Left colon (tissue), 2 donors: ENCODE results near the gene STX16. TPM values are rescaled to one million over a fixed set of nuclear protein-coding genes. Genes with fewer than 3 reads are reported as not detected.

ENCODE experiments used
- ATAC-seq: fragments of 200-7000 bp; cut with Tn5 transposase; one replicate; pipeline ENCODE4 v1.9.1; 2020; ENCODE audit warnings: mild to moderate bottlenecking, moderate library complexity
- DNase-seq, 2 donors: peaks; one replicate each; pipeline ENCODE4 v3.0.0-alpha.2; 2020
- intact Hi-C, 2 donors: fragments of 100-400 bp; cut with DNase I in 1 of 2; cut with micrococcal nuclease in 1 of 2; formaldehyde crosslinking; loops; one replicate each; pipeline versions ENCODE4 v1.11.2 to v1.14.0; 2022; cut with DNase I, micrococcal nuclease
- total RNA-seq, 2 donors: library from RNA; stranded (reverse); fragmentation: NEBNext Ultra II Directional; extraction: Animal tissue kit (Norgen Biotek cat#: 25700); gene quantifications; one replicate each; pipeline ENCODE4 v1.2.1, GENCODE V29; 2021
- donor health status: DM: no; HTN: no; CAD: no.
- donor health status: DM: yes; HTN: yes; CAD: no.

The STX16 gene
- total RNA-seq, 2 donors from 2014 or later, result 39.6 to 40.7 TPM

- ATAC-seq (no peak), DNase-seq (no peak)
These were observed 10.8 kb downstream of the STX16 start for GRCh38 chr20:58661598-58662473.

GRCh38 chr20:58664331-58664730, 13.2 kb downstream of the STX16 start:
- intact Hi-C loops, result no loop called here
- DNase-seq (no peak), ATAC-seq (no peak)

More at GRCh38 chr20:58661598-58662473, 10.8 kb downstream of the STX16 start:
- intact Hi-C loops, result no loop called here

GRCh38 chr20:58664883-58665282, 13.8 kb downstream of the STX16 start:
- intact Hi-C loops, result no loop called here
- ATAC-seq, result no peak
- DNase-seq, result no peak

- ATAC-seq (no peak), DNase-seq (no peak)
- intact Hi-C loops, result no loop called here
These were observed 14.5 kb downstream of the STX16 start for GRCh38 chr20:58665606-58666005.

GRCh38 chr20:58666702-58667101, 15.6 kb downstream of the STX16 start:
- no peak for DNase-seq
- intact Hi-C loops, result no loop called here
- ATAC-seq, result no peak

- intact Hi-C loops, result no loop called here
- no peak for ATAC-seq
These were observed 16.9 kb downstream of the STX16 start for GRCh38 chr20:58667975-58668374.

GRCh38 chr20:58668901-58669286, 17.8 kb downstream of the STX16 start:
- ATAC-seq (no peak), DNase-seq (no peak)
- intact Hi-C loops, result no loop called here

More at GRCh38 chr20:58667975-58668374, 16.9 kb downstream of the STX16 start:
- DNase-seq, result no peak

GRCh38 chr20:58669287-58670006, 18.4 kb downstream of the STX16 start:
- intact Hi-C loops, result no loop called here
- DNase-seq (no peak), ATAC-seq (no peak)

- intact Hi-C loops, result no loop called here
- DNase-seq (no peak), ATAC-seq (no peak)
These were observed 19.0 kb downstream of the STX16 start for GRCh38 chr20:58670102-58670501.

GRCh38 chr20:58670659-58671058, 19.6 kb downstream of the STX16 start:
- DNase-seq (no peak), ATAC-seq (no peak)
- intact Hi-C loops, result no loop called here

GRCh38 chr20:58673119-58673518, 22.0 kb downstream of the STX16 start:
- DNase-seq, result no peak
- intact Hi-C loops, result no loop called here
- no peak for ATAC-seq

GRCh38 chr20:58675146-58675584, 24.1 kb downstream of the STX16 start:
- ATAC-seq (no peak), DNase-seq (no peak)
- intact Hi-C loops, result no loop called here

GRCh38 chr20:58675641-58676040, 24.6 kb downstream of the STX16 start:
- intact Hi-C loops, result no loop called here
- DNase-seq, result no peak
- ATAC-seq, result no peak

- ATAC-seq (no peak), DNase-seq (no peak)
- intact Hi-C loops, result no loop called here
These were observed 25.1 kb downstream of the STX16 start for GRCh38 chr20:58676161-58676560.

GRCh38 chr20:58677079-58677604, 26.1 kb downstream of the STX16 start:
- no peak for DNase-seq
- intact Hi-C loops, result no loop called here
- ATAC-seq, result no peak

- ATAC-seq, result no peak
- intact Hi-C loops, result no loop called here
- no peak for DNase-seq
These were observed 26.7 kb downstream of the STX16 start for GRCh38 chr20:58677808-58678207.

GRCh38 chr20:58678806-58679205, 27.7 kb downstream of the STX16 start:
- intact Hi-C loops, result no loop called here
- ATAC-seq, result no peak
- DNase-seq, result no peak

GRCh38 chr20:58682656-58683531, 31.8 kb downstream of the STX16 start:
- DNase-seq (no peak), ATAC-seq (no peak)
- intact Hi-C loops, result no loop called here

GRCh38 chr20:58684291-58684690, 33.2 kb downstream of the STX16 start:
- no peak for DNase-seq
- intact Hi-C loops, result no loop called here
- no peak for ATAC-seq
